ENCODE results near the gene NPHS1.
"Not testable (repeated sequence)": the region's sequence is repeated elsewhere in the genome, so short reads cannot be mapped to it uniquely, and the experiment has no call there.

Gene NPHS1, protein sequence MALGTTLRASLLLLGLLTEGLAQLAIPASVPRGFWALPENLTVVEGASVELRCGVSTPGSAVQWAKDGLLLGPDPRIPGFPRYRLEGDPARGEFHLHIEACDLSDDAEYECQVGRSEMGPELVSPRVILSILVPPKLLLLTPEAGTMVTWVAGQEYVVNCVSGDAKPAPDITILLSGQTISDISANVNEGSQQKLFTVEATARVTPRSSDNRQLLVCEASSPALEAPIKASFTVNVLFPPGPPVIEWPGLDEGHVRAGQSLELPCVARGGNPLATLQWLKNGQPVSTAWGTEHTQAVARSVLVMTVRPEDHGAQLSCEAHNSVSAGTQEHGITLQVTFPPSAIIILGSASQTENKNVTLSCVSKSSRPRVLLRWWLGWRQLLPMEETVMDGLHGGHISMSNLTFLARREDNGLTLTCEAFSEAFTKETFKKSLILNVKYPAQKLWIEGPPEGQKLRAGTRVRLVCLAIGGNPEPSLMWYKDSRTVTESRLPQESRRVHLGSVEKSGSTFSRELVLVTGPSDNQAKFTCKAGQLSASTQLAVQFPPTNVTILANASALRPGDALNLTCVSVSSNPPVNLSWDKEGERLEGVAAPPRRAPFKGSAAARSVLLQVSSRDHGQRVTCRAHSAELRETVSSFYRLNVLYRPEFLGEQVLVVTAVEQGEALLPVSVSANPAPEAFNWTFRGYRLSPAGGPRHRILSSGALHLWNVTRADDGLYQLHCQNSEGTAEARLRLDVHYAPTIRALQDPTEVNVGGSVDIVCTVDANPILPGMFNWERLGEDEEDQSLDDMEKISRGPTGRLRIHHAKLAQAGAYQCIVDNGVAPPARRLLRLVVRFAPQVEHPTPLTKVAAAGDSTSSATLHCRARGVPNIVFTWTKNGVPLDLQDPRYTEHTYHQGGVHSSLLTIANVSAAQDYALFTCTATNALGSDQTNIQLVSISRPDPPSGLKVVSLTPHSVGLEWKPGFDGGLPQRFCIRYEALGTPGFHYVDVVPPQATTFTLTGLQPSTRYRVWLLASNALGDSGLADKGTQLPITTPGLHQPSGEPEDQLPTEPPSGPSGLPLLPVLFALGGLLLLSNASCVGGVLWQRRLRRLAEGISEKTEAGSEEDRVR (N-terminal part only)
- total RNA-seq, result 0 to 0.39 (median 0.13) reads per million in 9 experiments

DNA sequence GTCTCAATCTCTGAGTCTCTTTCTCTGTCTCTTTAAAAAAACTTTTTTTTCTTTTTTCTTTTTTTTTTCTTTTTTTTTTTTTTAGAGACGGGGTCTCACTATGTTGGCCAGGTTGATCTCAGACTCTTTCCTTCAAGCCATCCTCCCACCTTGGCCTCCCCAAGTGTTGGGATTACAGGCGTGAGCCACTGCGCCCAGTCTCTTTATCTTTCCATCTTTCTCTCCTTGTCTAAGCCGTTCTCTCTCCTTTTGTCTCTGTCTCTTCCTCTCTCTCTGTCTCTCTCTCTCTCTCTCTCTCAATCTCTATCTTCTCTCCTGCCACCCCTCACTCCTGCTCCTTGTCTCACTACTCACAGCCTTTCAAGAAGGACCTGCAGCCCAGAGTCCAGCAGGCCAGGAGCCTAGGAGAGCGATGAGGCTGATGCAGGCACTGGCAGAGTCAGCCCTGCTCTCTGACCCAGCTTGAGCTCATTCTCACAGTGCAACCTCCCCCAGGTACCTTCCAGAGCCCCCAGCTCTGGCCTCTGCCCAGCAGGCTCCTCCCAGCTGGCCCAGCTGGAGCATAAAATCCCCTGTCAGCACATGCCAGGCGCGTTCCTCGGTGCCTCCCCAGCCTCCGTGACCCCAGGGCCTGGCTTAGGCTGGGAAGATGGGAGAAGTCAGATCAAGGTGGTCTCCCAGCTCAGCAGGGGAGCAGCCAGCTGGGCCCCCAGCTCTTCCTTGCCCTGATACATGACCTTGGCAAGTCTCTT lies at the start of gene NPHS1:
NPHS1 (minus strand) TSS at position 476 of the 752 bp plus-strand sequence. CDS start 667 bp downstream, outside the sequence.
- peaks cover 5 to 10% of the 10 kb centered on the region in 2 donors for H3K4me1 Mint-ChIP-seq (ENCODE audit: low read depth in 2 of 2)
- H3K36me3 Mint-ChIP-seq (ENCODE audit: insufficient read depth), result no peaks in the 10 kb centered on the region
- no peak within 1 kb of the TSS for H3K4me3 Mint-ChIP-seq
- peaks cover 68 to 83% of the 10 kb centered on the region in 2 donors for H3K27me3 Mint-ChIP-seq
- H3K9me3 Mint-ChIP-seq, result no peaks in the 10 kb centered on the region
- peak within 1 kb of the TSS in 1 of 2 donors; percentile 74 for H3K27ac Mint-ChIP-seq
- ATAC-seq (replicated peaks) (no peak), DNase-seq (no peak)

DNA sequence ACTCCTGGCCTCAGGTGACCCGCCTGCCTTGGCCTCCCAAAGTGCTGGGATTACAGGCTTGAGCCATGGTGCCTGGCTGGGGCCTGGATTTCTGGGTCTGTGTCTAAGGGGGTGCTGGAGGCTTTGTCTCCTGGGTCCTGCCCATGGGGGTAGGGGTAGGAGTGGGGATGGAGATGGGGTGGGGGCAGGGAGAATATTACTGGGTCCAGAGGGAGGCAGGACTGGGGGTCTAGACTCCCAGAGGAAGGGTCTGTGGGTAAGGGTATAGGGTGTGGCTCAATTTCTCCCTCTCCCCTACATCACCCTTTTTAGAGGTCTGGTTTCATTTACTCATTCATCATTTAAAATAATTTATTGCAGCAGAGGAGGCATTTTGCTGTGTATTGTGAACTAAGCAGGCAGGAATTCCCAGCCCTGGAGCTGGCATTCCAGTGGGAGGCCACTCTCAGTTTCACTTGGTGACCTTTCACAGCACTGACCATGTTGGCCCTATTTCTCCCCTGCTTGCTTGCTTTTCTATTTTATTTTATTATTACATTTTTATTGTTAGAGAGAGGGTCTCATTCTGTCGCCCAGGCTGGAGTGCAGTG lies 48.8 kb upstream of the NPHS1 start:
- no peak for DNase-seq
- ATAC-seq (replicated peaks), result no peak

DNA sequence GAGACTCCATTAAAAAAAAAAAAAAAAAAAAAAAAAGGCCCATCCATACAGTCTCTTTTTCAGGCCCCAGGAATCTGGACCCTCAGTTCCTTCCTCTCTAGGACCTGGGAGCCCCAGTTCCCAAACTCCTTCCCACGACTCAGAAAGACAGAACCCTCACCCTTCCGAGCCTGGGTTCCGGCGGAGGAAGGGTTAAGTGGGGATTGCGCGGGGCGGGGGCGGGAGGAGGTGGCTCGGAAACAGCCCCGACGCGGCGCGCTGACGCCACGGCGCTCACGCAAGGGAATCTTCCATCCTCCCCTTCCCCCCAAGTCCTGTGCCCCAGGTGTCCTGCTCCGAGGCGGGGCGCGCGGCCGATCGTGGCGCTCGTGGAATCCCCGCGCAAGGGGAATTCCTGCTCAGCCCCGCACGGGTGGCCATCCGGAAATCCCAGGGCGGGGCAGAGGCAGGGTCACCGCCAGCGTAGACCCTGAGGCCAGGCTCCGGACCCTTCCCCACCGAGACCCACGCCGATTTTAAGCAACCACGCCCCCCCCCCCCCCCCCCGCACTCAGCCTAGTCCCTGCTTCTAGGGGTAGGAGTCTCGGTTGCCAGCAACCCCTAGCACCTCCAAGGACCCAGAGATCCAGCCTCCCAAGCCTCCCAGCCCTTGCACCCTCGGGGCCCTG lies 47.4 kb upstream of the NPHS1 start:
- Mint-ChIP-seq H3K27ac (peak overlapping the region; percentile 97 to 100), H3K9me3 (no peaks in the 10 kb centered on the region), H3K27me3 (no peaks in the 10 kb centered on the region), H3K4me3 (peak overlapping the region; percentile 96 to 100), H3K4me1 (ENCODE audit: low read depth in 2 of 2) (peaks cover 46 to 52% of the 10 kb centered on the region in 2 donors), H3K36me3 (ENCODE audit: insufficient read depth) (peaks cover 68% of the 10 kb centered on the region)
- peak; percentile 65 for ATAC-seq (replicated peaks)
- DNase-seq, result peak; percentile 79 to 81 (median 79)

More for the DNA sequence above, 48.8 kb upstream of the NPHS1 start:
- Mint-ChIP-seq H3K4me3 (peak overlapping the region; percentile 96 to 100), H3K9me3 (no peaks in the 10 kb centered on the region), H3K27me3 (no peaks in the 10 kb centered on the region), H3K27ac (peak overlapping the region; percentile 97 to 100), H3K36me3 (ENCODE audit: insufficient read depth) (peaks cover 56% of the 10 kb centered on the region), H3K4me1 (ENCODE audit: low read depth in 2 of 2) (peaks cover 45 to 52% of the 10 kb centered on the region in 2 donors)

DNA sequence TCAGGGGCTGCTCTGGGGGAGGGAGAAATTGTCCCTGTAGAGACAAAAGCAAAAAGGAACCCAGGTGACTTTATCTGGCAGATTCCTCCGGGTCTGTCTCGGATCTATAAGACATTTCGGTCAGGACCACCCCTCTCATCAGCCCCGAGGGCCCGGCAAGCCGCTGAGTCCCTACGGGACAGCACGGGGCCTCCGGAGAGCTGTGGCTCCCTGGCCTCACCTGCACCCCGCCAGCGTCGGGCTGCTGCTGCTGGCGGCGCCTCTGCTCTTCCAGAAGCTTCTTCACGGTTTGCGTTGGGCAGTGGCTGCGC lies 46.1 kb upstream of the NPHS1 start:
- ATAC-seq (replicated peaks), result no peak
- no peaks in the 10 kb centered on the region for H3K9me3 Mint-ChIP-seq
- H3K36me3 Mint-ChIP-seq (ENCODE audit: insufficient read depth), result peaks cover 74% of the 10 kb centered on the region

DNA sequence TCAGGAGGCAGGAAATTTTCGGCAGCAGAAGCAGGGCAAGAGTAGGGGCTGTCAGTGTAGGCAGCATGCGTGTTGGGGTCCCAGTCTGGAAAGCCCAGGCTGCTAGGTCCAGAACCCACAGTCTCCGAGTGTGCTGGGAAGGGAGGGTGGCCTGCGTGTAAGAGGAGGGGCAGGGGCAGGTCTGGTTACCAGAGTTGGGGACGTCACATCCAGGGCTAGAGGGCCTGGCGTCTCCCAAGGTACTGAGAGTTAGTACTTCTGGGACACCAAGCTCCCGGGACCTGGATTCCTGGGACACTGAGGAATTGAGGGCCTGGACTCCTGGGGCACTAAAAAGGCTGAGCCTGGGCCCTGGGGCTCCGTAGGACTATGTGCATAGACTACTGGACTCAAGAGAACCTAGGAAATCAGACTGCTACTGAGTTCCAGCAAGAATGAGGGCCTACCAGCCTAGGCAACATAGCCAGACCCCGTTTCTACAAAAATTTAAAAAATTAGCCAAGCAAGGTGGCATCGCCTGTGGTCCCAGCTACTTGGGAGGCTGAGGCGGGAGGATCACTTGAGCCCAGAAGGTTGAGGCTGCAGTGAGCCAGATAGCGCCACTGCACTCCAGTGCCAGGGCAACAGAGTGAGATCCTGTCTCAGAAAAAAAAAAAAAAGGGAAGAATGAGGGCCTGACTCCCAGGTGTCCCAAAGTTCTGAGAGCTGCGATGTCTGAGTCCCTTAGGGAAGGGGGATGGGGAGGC lies 45.6 kb upstream of the NPHS1 start:
- DNase-seq (no peak), ATAC-seq (replicated peaks) (no peak)
- no peaks in the 10 kb centered on the region for H3K27me3 Mint-ChIP-seq
- H3K4me1 Mint-ChIP-seq (ENCODE audit: low read depth in 2 of 2), result peaks cover 32 to 35% of the 10 kb centered on the region in 2 donors
- peaks cover 74% of the 10 kb centered on the region for H3K36me3 Mint-ChIP-seq (ENCODE audit: insufficient read depth)
- H3K27ac Mint-ChIP-seq, result peak overlapping the region; percentile 97 to 100
- H3K9me3 Mint-ChIP-seq, result no peaks in the 10 kb centered on the region
- H3K4me3 Mint-ChIP-seq, result peak overlapping the region; percentile 96 to 100

More for the DNA sequence above, 46.1 kb upstream of the NPHS1 start:
- Mint-ChIP-seq H3K27me3 (no peaks in the 10 kb centered on the region), H3K27ac (peak overlapping the region; percentile 97 to 100), H3K4me1 (ENCODE audit: low read depth in 2 of 2) (peaks cover 37 to 41% of the 10 kb centered on the region in 2 donors), H3K4me3 (peak overlapping the region; percentile 96 to 100)
- no peak for DNase-seq

DNA sequence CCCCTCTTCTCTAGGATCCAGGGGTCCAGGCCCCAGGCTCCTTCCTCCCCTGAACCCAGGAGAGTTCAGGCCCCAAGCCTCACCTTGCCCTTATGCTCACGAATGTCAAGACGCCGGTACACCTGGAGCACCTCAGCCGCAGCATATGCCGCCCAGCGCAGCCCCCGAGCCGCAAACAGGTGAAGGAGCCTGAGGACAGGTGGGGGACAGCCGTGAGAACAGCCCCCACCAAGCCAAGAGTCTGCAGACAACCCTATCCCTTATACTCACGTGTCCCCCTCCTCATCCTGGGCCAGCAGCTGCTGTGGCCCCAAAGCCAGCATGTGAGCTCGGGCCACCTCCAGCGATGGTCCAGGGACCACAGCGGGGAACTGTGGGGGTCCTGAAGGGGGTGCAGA lies 44.3 kb upstream of the NPHS1 start:
- Mint-ChIP-seq H3K27ac (no peak overlapping the region), H3K27me3 (no peaks in the 10 kb centered on the region), H3K4me1 (ENCODE audit: low read depth in 2 of 2) (peaks cover 22 to 25% of the 10 kb centered on the region in 2 donors), H3K4me3 (peak overlapping the region; percentile 13 to 100), H3K9me3 (no peaks in the 10 kb centered on the region), H3K36me3 (ENCODE audit: insufficient read depth) (peaks cover 79% of the 10 kb centered on the region)
- no peak for ATAC-seq (replicated peaks)
- no peak for DNase-seq

DNA sequence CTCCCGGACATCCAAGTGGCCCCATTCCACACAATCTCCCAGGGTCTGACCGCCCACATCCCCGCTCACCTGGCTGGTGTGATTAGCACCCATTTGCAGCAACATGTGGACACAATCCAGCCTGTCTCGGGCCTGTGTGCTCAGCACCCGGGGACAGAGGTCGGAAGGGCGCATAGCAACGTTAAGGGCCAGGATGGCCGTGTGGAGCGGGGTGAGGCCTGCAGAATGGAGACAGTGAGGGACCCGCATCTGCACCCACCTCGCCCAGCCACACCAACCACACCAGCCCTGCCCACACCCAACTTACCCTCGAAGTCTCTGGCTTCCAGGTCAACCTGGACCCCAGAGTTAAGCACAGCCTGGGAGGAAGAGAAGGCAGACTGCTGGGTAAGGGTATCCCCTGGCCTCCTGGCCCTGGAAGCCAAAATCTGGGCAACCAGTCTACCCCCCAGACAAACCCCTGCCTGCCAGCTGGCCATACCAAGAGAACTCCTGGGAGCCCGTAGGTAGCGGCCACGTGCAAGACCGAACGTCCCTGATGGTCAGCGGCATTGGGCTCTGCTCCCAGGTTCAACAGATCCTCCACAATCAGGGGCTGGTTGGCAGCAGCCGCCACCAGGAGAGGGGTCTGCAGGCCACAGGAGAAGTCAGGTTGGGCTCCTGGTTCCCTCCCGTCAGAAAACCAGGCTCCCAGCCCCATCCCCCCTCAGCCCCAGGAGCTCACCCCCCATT lies 43.8 kb upstream of the NPHS1 start:
- DNase-seq (no peak), ATAC-seq (replicated peaks) (no peak)
- Mint-ChIP-seq H3K27me3 (no peaks in the 10 kb centered on the region), H3K27ac (peak overlapping the region in 1 of 2 donors; percentile 83), H3K4me3 (peak overlapping the region in 1 of 2 donors; percentile 42), H3K9me3 (no peaks in the 10 kb centered on the region), H3K4me1 (ENCODE audit: low read depth in 2 of 2) (peaks cover 20 to 24% of the 10 kb centered on the region in 2 donors), H3K36me3 (ENCODE audit: insufficient read depth) (peaks cover 81% of the 10 kb centered on the region)

DNA sequence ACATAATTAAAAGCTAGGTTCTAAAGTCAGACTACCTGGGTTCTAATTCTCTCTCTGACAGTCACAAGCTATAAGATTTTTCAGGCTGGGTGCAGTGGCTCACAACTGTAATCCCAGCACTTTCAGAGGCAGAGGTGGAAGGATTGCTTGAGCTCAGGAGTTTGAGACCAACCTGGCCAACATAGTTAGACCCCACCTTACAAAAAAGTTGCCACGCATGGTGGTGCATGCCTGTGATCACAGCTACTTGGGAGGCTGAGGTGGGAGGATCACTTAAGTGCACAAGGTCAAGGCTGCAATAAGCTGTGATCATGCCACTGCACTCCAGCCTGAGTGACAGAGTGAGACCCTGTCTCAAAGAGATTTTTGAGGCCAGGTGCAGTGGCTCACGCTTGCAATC lies 42.0 kb upstream of the NPHS1 start:
- H3K4me3 Mint-ChIP-seq, result no peak overlapping the region
- H3K4me1 Mint-ChIP-seq (ENCODE audit: low read depth in 2 of 2), result peaks cover 18 to 21% of the 10 kb centered on the region in 2 donors
- ATAC-seq (replicated peaks) (no peak), DNase-seq (no peak)
- H3K27ac Mint-ChIP-seq, result no peak overlapping the region
- H3K36me3 Mint-ChIP-seq (ENCODE audit: insufficient read depth), result peaks cover 85% of the 10 kb centered on the region
- no peaks in the 10 kb centered on the region for H3K27me3 Mint-ChIP-seq
- H3K9me3 Mint-ChIP-seq, result no peaks in the 10 kb centered on the region

DNA sequence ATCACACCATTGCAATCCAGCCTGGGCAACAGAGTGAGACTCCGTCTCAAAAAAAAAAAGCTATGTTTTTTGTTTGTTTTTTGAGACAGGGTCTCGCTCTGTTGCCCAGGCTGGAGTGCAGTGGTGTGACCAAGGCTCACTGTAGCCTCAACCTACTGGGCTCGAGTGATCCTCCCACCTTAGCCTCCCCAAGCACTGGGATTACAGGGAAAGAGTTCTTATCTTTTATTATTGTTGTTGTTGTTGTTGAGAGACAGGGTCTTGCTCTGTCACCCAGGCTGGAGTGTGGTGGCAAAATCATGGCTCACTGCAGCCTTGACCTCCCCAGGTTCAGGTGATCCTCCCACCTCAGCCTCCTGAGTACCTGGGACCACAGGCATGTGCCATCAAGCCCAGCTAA lies 39.5 kb upstream of the NPHS1 start:
- ATAC-seq (replicated peaks); DNase-seq; H3K27ac Mint-ChIP-seq; H3K27me3 Mint-ChIP-seq; H3K4me1 Mint-ChIP-seq (ENCODE audit: low read depth in 2 of 2); H3K4me3 Mint-ChIP-seq; H3K9me3 Mint-ChIP-seq: not testable (repeated sequence)
- H3K36me3 Mint-ChIP-seq (ENCODE audit: insufficient read depth), result peaks cover 92% of the 10 kb centered on the region

DNA sequence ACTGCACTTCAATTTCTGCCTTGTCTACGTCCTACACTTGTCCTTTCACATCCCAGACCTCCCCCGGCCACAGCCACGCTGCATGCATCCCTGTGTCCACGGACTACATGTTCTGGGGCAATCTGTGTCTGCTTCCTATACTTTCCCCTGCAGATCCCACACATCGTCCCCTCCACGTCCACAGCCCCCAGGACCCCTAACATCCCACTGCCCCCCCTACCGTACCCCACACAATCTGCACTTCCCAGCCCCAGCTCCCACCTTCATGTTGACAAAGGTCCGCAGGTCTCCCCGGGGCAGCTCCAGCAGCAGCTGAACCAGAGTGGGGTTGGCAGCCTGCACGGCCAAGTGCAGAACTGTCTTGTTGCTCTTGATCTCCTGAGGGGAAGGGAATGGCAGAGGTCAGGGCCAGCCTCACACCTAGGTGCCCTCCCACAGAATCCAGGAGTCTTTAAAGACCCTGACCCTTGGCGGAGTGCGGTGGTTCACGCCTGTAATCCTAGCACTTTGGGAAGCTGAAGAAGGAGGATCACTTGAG lies 37.9 kb upstream of the NPHS1 start:
- Mint-ChIP-seq H3K36me3 (ENCODE audit: insufficient read depth) (peaks cover 87% of the 10 kb centered on the region), H3K9me3 (no peaks in the 10 kb centered on the region), H3K4me3 (no peak overlapping the region), H3K27ac (peak overlapping the region in 1 of 2 donors; percentile 44), H3K27me3 (no peaks in the 10 kb centered on the region), H3K4me1 (ENCODE audit: low read depth in 2 of 2) (peaks cover 0 to 4% of the 10 kb centered on the region in 2 donors)
- DNase-seq (no peak), ATAC-seq (replicated peaks) (no peak)

All from effector memory CD8-positive, alpha-beta T cell (primary cell).